T-helper 22 cell (primary cell): ENCODE results near the gene SIRT3.
"Not testable (repeated sequence)": the region's sequence is repeated elsewhere in the genome, so short reads cannot be mapped to it uniquely, and the experiment has no call there.

Experiments used
- DNase-seq: peaks from one replicate; pipeline ENCODE4 v3.0.0-alpha.2; 2020; ENCODE audit warnings: low read depth

SIRT3 gene

DNA sequence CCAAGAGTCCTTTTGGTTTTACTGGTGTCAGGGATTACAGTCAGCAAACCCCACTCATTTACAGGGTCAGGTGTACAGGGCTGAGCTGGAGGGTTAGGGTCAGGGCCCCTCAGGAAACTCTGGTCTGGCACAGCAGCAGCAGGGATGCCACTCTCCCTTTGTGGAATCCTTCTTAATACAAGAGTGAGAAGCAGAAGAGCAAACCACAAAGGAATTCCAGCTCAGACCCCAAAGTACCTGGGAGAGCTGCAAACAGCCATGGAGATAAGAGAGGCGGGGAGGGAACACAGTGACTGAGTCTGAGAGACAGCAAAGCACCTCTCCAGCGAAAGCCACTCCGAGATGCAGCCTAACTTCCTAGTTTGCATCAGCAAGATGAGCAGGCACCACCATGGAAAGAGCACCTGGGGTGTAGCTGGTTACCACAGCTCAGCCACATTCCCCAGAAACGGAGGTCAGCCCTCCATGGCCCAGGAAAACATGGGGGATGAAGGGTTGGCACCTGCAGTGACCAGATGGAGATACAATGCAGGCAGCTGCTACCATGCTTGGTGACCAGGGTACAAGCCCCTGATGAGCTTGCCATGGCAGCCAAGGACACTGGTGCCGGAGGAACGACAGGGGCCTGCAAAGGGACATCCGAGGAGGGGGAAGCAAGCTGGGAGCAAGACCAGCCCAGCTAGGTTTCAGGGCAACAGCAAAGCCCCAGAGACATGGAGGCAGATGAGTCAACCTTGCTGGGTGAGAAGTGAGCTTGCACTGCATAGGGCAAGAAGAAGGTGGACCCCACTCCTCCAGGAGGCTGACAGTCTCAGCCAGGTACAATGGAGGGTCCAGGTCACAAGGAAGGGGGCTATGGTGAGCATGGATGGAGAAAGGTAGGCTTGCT is 32.8 kb downstream of the SIRT3 start:
- DNase-seq: no peak

DNA sequence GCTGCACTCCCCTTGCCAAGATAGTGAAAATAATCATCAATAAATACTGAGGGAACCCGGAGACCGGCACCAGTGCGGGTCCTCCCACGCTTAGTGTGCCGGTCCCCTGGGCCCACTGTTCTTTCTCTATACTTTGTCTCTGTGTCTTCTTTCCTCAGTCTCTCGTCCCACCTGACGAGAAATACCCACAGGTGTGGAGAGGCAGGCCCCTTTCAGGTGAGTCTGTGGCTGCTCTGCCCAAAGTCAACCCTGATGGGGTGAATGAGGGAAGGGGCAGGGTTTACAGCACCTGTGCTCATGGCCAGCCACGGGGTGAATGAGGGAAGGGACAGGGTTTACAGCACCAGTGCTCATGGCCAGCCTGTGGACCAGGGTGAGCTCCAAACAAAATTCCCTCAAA is 33.7 kb downstream of the SIRT3 start:
- no peak for DNase-seq

- no peak for DNase-seq
Observed at GRCh38 chr11:201966-202365, 34.2 kb downstream of the SIRT3 start.

- DNase-seq: no peak
Observed at GRCh38 chr11:200224-201003, 35.7 kb downstream of the SIRT3 start.

DNA sequence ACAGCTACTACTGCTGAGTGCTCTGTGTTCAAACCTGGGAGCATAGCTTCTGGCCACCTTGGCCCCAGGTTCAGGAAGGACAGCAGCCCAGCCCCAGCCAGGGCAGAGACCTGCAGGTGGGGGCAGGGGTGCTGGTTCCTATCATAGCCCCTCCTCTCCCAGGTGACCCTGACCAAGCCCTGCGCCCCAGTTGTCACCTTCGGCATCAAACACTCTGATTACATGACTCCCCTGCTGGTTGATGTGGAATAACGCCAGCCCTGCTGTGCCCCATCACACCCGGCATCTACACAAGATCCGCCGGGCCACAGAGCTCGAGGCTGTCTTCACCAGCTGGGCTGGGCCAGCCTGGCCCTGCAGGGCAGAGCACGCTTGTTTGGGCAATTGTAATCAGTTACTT is 36.4 kb downstream of the SIRT3 start:
- DNase-seq: no peak

- DNase-seq: no peak
Observed at GRCh38 chr11:199004-199581, 37.0 kb downstream of the SIRT3 start.

- no peak for DNase-seq
Observed at GRCh38 chr11:198236-198806, 37.8 kb downstream of the SIRT3 start.

- no peak for DNase-seq
Observed at GRCh38 chr11:197741-198235, 38.4 kb downstream of the SIRT3 start.

DNA sequence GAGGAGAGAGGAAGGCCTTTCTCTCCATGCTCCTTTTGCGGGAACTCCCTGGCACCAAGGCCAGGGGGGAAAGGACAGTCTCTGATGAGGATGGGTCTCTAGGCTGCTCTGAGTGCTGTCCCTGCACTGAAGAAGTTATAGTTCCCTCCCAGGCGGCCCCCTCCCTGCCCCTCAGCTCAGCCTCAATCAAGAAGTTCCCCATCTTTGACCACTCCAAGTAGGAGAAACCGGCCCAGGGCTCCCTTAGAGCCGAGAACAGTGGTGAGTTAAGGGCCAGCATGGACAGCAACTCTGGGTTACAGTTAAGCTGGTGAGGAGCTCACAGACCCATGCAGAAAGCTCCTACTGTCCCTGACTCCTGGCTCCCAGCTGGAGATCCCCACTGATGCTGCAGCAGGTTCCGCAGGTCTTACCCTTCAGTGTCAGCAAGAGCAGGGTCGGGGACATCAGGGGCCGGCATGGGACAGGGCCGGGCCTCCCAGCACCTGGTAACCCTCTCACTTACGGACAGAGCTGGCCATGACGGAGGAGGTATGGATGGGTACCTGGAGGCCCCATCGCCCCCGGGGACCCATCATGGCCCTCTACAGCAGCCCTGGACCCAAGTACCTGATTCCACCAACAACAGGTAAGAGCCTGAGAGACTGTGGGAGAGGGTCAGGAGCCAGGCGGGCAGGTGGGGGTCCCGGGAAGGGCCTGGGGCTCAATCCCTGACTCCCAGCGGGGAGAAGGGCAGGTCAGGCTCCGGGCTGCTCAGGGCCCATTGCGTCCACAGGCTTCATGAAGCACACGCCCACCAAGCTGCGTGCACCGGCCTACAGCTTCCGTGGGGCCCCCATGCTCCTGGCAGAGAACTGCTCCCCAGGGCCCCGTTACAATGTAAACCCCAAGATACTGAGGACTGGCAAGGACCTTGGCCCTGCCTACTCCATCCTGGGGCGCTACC is 39.1 kb downstream of the SIRT3 start:
- no peak for DNase-seq

- DNase-seq: not testable (repeated sequence)
Observed at GRCh38 chr11:193481-193880, 42.7 kb downstream of the SIRT3 start.

DNA sequence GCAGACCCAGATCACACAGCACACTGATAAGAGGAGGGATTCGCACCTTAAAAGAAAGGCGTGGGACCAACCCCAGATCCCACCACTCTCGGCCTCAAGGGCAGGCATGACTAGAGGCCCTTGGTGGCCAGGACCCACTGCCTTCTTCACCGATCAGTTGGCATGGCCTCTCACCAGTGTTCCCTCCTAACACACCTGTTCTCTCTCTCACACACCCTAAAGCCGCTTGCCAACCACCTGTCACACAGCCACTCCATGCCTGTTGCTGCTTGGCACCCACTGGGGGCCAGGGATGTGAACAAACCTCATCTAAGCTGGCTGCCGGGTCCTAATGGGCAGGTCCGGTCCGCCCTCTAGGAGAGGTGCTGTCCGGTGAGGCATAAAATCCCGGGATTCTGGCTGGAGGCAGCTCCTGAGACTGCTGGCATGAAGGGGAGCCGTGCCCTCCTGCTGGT is 43.4 kb downstream of the SIRT3 start, which contains the start of gene SCGB1C1:
Gene SCGB1C1 (plus strand): TSS at position 405 of the 455 bp plus-strand sequence. CDS start 22 bp downstream, at position 427.
- not testable (repeated sequence) for DNase-seq

DNA sequence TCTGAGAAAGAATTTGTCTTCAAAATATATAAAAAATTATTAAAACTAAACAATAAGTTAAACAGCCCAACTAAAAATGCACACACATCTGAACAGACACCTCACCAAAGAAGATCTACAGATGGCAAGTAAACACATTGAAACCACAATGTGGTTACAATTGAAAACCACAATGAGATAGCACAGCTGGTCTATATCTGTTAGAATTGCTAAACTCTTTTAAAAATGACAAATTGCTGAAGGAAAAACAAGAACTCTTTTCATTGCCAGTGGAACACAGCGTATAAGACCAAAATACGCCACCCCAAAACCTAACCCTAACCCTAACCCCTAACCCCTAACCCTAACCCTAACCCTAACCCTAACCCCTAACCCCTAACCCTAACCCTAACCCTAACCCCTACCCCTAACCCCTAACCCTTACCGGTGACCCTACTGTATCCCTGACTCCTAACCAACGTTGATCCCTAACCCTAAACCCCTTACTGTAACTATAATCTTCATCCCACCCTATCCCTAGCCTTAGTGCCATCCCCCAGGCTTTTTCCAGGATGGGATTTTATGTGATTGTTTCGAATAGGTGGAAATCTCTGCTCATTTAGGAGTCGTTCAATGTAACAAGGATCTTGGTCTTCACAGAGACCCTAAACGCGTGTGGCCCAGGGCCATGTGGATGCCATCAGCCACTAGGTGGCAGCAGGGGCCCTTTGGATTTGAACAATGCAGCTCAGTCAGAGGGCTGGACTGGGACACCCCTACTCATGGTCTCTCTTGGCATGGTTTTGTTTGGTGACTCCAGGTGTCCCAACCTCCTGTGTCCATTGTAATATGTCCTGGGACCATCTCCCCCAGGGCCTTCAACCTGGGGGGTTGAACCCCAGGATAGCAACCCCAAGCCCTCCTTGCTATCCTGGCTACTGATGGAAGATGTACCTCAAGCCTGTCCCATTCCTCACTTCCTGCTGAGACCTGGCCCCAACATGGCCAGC is 44.4 kb downstream of the SIRT3 start:
- DNase-seq: not testable (repeated sequence)

GRCh38 chr11:190546-190945 is 45.6 kb downstream of the SIRT3 start:
- DNase-seq: not testable (repeated sequence)

- not testable (repeated sequence) for DNase-seq
Observed at GRCh38 chr11:189843-190311, 46.3 kb downstream of the SIRT3 start.

DNA sequence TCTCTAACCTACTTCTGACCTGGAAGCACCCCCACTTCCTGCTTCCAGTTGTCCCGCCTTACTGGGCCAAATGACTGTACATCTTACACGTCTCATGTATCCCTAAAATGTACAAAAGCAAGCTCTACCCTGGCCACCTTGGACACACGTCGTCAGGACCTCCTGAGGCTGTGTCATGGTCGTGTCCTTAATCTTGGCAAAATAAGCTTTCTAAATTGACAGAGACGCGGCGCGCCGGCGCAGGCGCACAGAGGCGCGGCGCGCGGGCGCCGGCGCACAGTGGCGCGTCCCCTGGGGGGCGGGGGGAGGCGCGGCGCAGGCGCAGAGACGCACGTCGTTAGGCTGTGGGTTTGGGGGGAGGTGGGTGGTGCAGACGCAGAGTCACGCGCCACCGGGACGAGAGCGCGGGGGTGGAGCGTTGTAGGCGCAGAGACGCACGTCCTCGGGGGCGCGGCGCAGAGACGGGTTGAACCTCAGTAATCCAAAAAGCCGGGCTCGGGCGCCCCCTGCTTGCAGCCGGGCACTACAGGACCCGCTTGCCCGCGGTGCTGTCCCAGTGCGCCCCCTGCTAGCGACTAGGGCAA is 46.9 kb downstream of the SIRT3 start:
- not testable (repeated sequence) for DNase-seq

- DNase-seq: not testable (repeated sequence)
Observed at GRCh38 chr11:180242-180641, 55.9 kb downstream of the SIRT3 start.
